KMS-11 (cell line): ENCODE results near the gene TRMT13.

Experiments used
- H2AFZ ChIP-seq: fragments of 200-600 bp; sonication (generic); 2 replicates; pipeline ENCODE4 v1.6.1; 2016; ENCODE audit warnings: antibody characterized with exemption, mixed run types, low read depth
- H3K27ac ChIP-seq: fragments of 200-600 bp; sonication (generic); 2 replicates; pipeline ENCODE4 v1.6.1; 2016; ENCODE audit warnings: mild to moderate bottlenecking, mixed run types
- H3K27me3 ChIP-seq: fragments of 200-600 bp; sonication (generic); 2 replicates; pipeline ENCODE4 v1.6.1; 2017; ENCODE audit warnings: mild to moderate bottlenecking, low read depth, mixed run types, moderate library complexity; ENCODE audit not compliant: insufficient read depth
- H3K36me3 ChIP-seq: fragments of 200-600 bp; sonication (generic); 2 replicates; pipeline ENCODE4 v1.6.1; 2017; ENCODE audit warnings: mild to moderate bottlenecking, mixed run types; ENCODE audit not compliant: insufficient read depth
- H3K4me1 ChIP-seq: fragments of 200-600 bp; sonication (generic); 2 replicates; pipeline ENCODE4 v1.6.1; 2016; ENCODE audit warnings: mild to moderate bottlenecking, low read depth, mixed run types; ENCODE audit not compliant: poor library complexity, severe bottlenecking
- H3K4me2 ChIP-seq: fragments of 200-600 bp; sonication (generic); 2 replicates; pipeline ENCODE4 v1.7.0; 2016; ENCODE audit warnings: mild to moderate bottlenecking, mixed run types
- H3K4me3 ChIP-seq: fragments of 200-600 bp; sonication (generic); IDR thresholded peaks from 2 replicates; pipeline ENCODE4 v1.6.1; 2017; ENCODE audit warnings: low read depth, low read length, mixed read lengths; ENCODE audit not compliant: insufficient read depth
- H3K79me2 ChIP-seq: fragments of 200-600 bp; sonication (generic); 2 replicates; pipeline ENCODE4 v1.6.1; 2016; ENCODE audit warnings: low read depth, mixed run types; ENCODE audit not compliant: insufficient read depth
- H3K9ac ChIP-seq: fragments of 200-600 bp; sonication (generic); 2 replicates; pipeline ENCODE4 v1.6.1; 2016; ENCODE audit warnings: mild to moderate bottlenecking, mixed run types
- H4K20me1 ChIP-seq: fragments of 200-600 bp; sonication (generic); 2 replicates; pipeline ENCODE4 v1.6.1; 2016; ENCODE audit warnings: mild to moderate bottlenecking, mixed run types; ENCODE audit not compliant: insufficient read depth
- CTCF ChIP-seq: fragments of 200-600 bp; sonication (generic); conservative IDR thresholded peaks from 2 replicates; pipeline ENCODE4 v1.6.1; 2017; ENCODE audit warnings: low read depth, mild to moderate bottlenecking, antibody characterized with exemption, low read length, moderate library complexity, mixed read lengths

TRMT13 gene

DNA sequence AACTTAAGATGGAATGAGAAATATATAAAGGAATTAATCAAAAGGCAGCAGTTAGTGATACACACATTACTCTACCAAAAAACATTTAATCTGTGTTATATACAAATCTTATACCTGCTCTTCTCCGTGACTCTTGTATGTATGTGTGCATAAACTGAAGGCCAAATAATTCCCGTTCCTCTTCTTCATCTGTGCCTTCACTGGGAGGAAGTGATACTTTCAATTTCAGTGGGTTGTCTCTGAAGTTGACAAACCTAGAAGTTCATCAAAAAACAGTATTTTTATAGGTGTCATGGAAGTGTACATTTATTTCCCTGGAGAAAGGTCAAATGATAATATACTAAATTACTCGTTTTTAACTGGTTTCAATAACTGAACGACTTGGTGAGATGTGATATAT is 19.3 kb downstream of the TRMT13 start:
- TF ChIP-seq CTCF = no peak
- H3K4me2 ChIP-seq = no peak overlapping the region
- no peak overlapping the region for H3K9ac ChIP-seq
- H3K4me3 ChIP-seq = no peak overlapping the region
- no peak overlapping the region for H2AFZ ChIP-seq
- no peaks in the 10 kb centered on the region for H3K36me3 ChIP-seq
- no peak overlapping the region for H3K27ac ChIP-seq
- no peaks in the 10 kb centered on the region for H4K20me1 ChIP-seq
- H3K27me3 ChIP-seq = no peaks in the 10 kb centered on the region
- no peaks in the 10 kb centered on the region for H3K4me1 ChIP-seq
- H3K79me2 ChIP-seq = no peaks in the 10 kb centered on the region

- Histone ChIP-seq H3K36me3 (no peaks in the 10 kb centered on the region), H3K27me3 (no peaks in the 10 kb centered on the region), H3K79me2 (no peaks in the 10 kb centered on the region), H2AFZ (no peak overlapping the region), H3K27ac (no peak overlapping the region), H3K9ac (no peak overlapping the region), H3K4me1 (no peaks in the 10 kb centered on the region), H3K4me2 (no peak overlapping the region), H4K20me1 (no peaks in the 10 kb centered on the region), H3K4me3 (no peak overlapping the region)
- no peak for TF ChIP-seq CTCF
Measured at GRCh38 chr1:100162881-100163280, 29.9 kb downstream of the TRMT13 start.

- no peaks in the 10 kb centered on the region for H3K79me2 ChIP-seq
- H3K9ac ChIP-seq = no peak overlapping the region
- no peaks in the 10 kb centered on the region for H4K20me1 ChIP-seq
- no peak overlapping the region for H3K4me3 ChIP-seq
- no peak for TF ChIP-seq CTCF
- no peaks in the 10 kb centered on the region for H3K27me3 ChIP-seq
- no peak overlapping the region for H2AFZ ChIP-seq
- H3K27ac ChIP-seq = no peak overlapping the region
- no peak overlapping the region for H3K4me2 ChIP-seq
- no peaks in the 10 kb centered on the region for H3K36me3 ChIP-seq
- no peaks in the 10 kb centered on the region for H3K4me1 ChIP-seq
Measured at GRCh38 chr1:100164216-100164615, 31.3 kb downstream of the TRMT13 start.

- no peak for TF ChIP-seq CTCF
- Histone ChIP-seq H3K79me2 (no peaks in the 10 kb centered on the region), H3K27me3 (no peaks in the 10 kb centered on the region), H3K4me2 (no peak overlapping the region), H3K27ac (no peak overlapping the region), H3K4me3 (no peak overlapping the region), H3K36me3 (no peaks in the 10 kb centered on the region), H2AFZ (no peak overlapping the region), H3K4me1 (no peaks in the 10 kb centered on the region), H4K20me1 (no peaks in the 10 kb centered on the region), H3K9ac (no peak overlapping the region)
Measured at GRCh38 chr1:100164702-100165101, 31.7 kb downstream of the TRMT13 start.

GRCh38 chr1:100168051-100168450 is 35.1 kb downstream of the TRMT13 start:
- H3K79me2 ChIP-seq = no peaks in the 10 kb centered on the region
- no peak overlapping the region for H3K27ac ChIP-seq
- no peaks in the 10 kb centered on the region for H3K27me3 ChIP-seq
- no peak overlapping the region for H3K4me2 ChIP-seq
- no peak overlapping the region for H3K4me3 ChIP-seq
- H3K36me3 ChIP-seq = no peaks in the 10 kb centered on the region
- H4K20me1 ChIP-seq = no peaks in the 10 kb centered on the region
- H3K4me1 ChIP-seq = no peaks in the 10 kb centered on the region
- H2AFZ ChIP-seq = no peak overlapping the region
- no peak overlapping the region for H3K9ac ChIP-seq
- no peak for TF ChIP-seq CTCF
